Measurements from ENCODE around the gene ZNRF1. TPM values are rescaled to one million over a fixed set of nuclear protein-coding genes. Genes with fewer than 3 reads are reported as not detected.
A peak's percentile ranks its signal among the peaks of the same experiment; 100 is the strongest.

Gene ZNRF1
- total and polyA plus RNA-seq, 2 donors from 2014 or later = 10.8 to 23.1 TPM

DNA sequence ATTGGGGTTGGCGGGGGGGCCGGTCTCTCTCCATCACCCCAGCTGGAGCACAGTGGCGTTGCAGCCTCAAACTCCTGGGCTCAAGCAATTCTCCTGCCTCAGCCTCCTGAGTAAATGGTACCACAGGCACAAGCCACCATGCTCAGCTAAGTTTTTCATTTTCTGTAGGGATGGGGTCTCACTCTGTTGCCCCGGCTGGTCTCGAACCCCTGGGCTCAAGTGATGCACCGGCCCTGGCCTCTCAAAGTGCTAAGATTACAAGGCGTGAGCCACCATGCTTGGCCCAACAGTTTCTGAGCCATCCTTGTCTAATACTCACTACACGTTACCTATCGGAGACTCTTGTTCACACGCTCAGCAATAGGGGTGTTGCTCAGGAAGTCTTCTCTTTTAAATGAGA, 25.5 kb upstream of the ZNRF1 start:
- TF ChIP-seq, protein P1, sequence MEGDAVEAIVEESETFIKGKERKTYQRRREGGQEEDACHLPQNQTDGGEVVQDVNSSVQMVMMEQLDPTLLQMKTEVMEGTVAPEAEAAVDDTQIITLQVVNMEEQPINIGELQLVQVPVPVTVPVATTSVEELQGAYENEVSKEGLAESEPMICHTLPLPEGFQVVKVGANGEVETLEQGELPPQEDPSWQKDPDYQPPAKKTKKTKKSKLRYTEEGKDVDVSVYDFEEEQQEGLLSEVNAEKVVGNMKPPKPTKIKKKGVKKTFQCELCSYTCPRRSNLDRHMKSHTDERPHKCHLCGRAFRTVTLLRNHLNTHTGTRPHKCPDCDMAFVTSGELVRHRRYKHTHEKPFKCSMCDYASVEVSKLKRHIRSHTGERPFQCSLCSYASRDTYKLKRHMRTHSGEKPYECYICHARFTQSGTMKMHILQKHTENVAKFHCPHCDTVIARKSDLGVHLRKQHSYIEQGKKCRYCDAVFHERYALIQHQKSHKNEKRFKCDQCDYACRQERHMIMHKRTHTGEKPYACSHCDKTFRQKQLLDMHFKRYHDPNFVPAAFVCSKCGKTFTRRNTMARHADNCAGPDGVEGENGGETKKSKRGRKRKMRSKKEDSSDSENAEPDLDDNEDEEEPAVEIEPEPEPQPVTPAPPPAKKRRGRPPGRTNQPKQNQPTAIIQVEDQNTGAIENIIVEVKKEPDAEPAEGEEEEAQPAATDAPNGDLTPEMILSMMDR (IDR thresholded peaks at IDR 0.05; ENCODE audit: borderline replicate concordance, extremely low read depth, insufficient read depth) = no peak
- H3K4me1 ChIP-seq (ENCODE audit: control insufficient read depth in 2 of 3, insufficient read depth in 2 of 3, low read depth in 1 of 3, low read length in 3 of 3) = no peaks in the 10 kb centered on the region
- H3K9ac ChIP-seq (ENCODE audit: low read length in 3 of 3) = no peak overlapping the region
- no peak overlapping the region for H3K27ac ChIP-seq (ENCODE audit: low read depth in 2 of 2, low read length in 2 of 2)
- H3K36me3 ChIP-seq (ENCODE audit: control insufficient read depth in 2 of 3, insufficient read depth in 3 of 3, low read length in 3 of 3) = peaks cover 0 to 4% (median under 1%) of the 10 kb centered on the region in 3 donors
- no peak for FAIRE-seq
- no peaks in the 10 kb centered on the region for H3K9me3 ChIP-seq (ENCODE audit: control insufficient read depth in 2 of 3, insufficient read depth in 1 of 3, low read length in 3 of 3)
- no peak overlapping the region for H3K4me3 ChIP-seq (ENCODE audit: low read length in 3 of 3)
- no peaks in the 10 kb centered on the region for H3K27me3 ChIP-seq (ENCODE audit: control insufficient read depth, insufficient read depth, low read length)
- DNase-seq = no peak
- intact Hi-C loops (cut with DNase I) = no loop called here

DNA sequence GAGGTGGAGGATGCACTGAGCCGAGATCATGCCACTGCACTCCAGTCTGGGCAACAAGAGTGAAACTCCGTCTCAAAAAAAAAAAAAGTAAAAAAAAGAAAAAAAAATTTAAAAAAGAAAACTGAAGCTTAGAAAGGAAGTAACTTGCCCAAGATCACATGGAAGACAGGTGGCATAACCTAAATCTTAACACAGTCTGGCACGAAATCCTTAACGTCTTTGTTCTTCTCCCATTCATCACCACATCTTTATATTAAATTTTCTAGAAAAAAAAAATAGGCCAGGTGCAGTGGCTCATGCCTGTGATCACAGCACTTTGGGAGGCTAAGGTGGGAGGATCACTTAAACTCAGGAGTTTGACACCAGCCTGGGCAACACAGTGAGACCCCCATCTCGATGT, 23.2 kb upstream of the ZNRF1 start:
- no peak for FAIRE-seq
- no peaks in the 10 kb centered on the region for H3K4me1 ChIP-seq (ENCODE audit: control insufficient read depth in 2 of 3, insufficient read depth in 2 of 3, low read depth in 1 of 3, low read length in 3 of 3)
- peaks cover 0 to 4% (median 3%) of the 10 kb centered on the region in 3 donors for H3K36me3 ChIP-seq (ENCODE audit: control insufficient read depth in 2 of 3, insufficient read depth in 3 of 3, low read length in 3 of 3)
- H3K9me3 ChIP-seq (ENCODE audit: control insufficient read depth in 2 of 3, insufficient read depth in 1 of 3, low read length in 3 of 3) = no peaks in the 10 kb centered on the region
- H3K27me3 ChIP-seq (ENCODE audit: control insufficient read depth, insufficient read depth, low read length) = no peaks in the 10 kb centered on the region
- DNase-seq = no peak
- no peak overlapping the region for H3K9ac ChIP-seq (ENCODE audit: low read length in 3 of 3)
- H3K27ac ChIP-seq (ENCODE audit: low read depth in 2 of 2, low read length in 2 of 2) = no peak overlapping the region
- H3K4me3 ChIP-seq (ENCODE audit: low read length in 3 of 3) = no peak overlapping the region
- intact Hi-C loops (cut with DNase I) = no loop called here
- TF ChIP-seq, protein P1 (IDR thresholded peaks at IDR 0.05; ENCODE audit: borderline replicate concordance, extremely low read depth, insufficient read depth) = no peak

DNA sequence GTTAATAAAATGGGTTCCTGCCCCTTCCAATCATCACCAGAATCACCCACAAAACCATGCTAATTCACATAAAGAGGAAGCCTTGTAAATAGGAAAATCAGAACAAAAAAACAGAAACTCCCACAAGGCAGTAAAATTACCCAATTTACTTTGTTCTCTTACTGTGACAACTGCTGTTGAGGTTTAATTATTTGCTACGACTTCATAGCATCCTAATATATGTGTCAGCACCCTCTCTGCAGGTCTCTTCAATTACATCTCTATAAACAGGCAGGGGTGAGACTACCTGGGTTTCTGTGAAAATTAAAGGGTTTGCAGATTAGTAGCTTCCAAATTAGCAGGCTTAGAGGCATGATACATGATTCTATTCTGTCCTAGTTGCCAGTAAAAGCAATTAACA, 16.6 kb upstream of the ZNRF1 start:
- FAIRE-seq = no peak
- peak in 1 of 5 donors; percentile 7 for DNase-seq

More for the DNA sequence above, 16.6 kb upstream of the ZNRF1 start:
- Histone ChIP-seq H3K27ac (ENCODE audit: low read depth in 2 of 2, low read length in 2 of 2) (no peak overlapping the region), H3K4me3 (ENCODE audit: low read length in 3 of 3) (no peak overlapping the region), H3K4me1 (ENCODE audit: control insufficient read depth in 2 of 3, insufficient read depth in 2 of 3, low read depth in 1 of 3, low read length in 3 of 3) (peaks cover 0 to 2% (median 0%) of the 10 kb centered on the region in 3 donors), H3K9ac (ENCODE audit: low read length in 3 of 3) (no peak overlapping the region), H3K27me3 (ENCODE audit: control insufficient read depth, insufficient read depth, low read length) (no peaks in the 10 kb centered on the region), H3K9me3 (ENCODE audit: control insufficient read depth in 2 of 3, insufficient read depth in 1 of 3, low read length in 3 of 3) (no peaks in the 10 kb centered on the region), H3K36me3 (ENCODE audit: control insufficient read depth in 2 of 3, insufficient read depth in 3 of 3, low read length in 3 of 3) (peaks cover 0 to 3% (median 2%) of the 10 kb centered on the region in 3 donors)
- TF ChIP-seq, protein P1 (IDR thresholded peaks at IDR 0.05; ENCODE audit: borderline replicate concordance, extremely low read depth, insufficient read depth) = no peak
- intact Hi-C loops (cut with DNase I) = no loop called here
